Posterior cingulate gyrus (tissue), 11 donors: Measurements from ENCODE around the gene BCL11B.

Source experiments
- DNase-seq, 10 donors: peaks; one replicate each; pipeline versions ENCODE4 v3.0.0 to v3.0.0-alpha.2; 2020 to 2021; ENCODE audit warnings: mixed read lengths in 3 of 10
- intact Hi-C: fragments of 100-400 bp; cut with DNase I; formaldehyde crosslinking; loops from one replicate; pipeline ENCODE4 v1.15.1; 2023

BCL11B gene

GRCh38 chr14:99258341-99258861, 13.6 kb downstream of the BCL11B start:
- intact Hi-C loops = no loop called here
- DNase-seq = peak in 2 of 10 donors; percentile 73 to 75

DNA sequence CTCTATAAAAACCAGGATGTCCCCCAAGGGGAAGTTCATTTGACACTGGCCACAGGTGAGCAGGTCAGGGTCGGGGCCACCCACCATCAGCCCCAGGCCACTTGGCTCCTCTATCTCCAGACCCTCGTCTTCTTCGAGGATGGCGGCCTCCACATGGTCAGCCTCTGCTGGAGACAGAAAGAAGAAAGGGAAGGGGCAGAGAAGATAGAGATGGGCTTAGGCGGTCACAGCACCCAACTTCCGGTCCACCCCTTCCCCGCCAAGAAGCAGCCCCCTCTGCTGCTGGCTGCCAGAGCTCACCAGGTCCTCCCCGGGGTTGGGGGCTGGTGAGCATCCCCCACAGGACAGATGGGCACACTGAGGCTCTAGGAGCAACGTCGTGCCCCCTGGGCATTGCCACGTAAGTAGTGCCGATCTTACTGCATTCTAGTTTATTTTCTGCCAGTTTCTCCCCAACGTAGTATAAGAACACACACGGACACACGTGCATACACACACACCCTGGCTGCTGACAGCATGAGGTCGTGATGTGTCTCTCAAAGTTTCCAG, 14.2 kb downstream of the BCL11B start:
- DNase-seq = peak in 1 of 10 donors; percentile 67

DNA sequence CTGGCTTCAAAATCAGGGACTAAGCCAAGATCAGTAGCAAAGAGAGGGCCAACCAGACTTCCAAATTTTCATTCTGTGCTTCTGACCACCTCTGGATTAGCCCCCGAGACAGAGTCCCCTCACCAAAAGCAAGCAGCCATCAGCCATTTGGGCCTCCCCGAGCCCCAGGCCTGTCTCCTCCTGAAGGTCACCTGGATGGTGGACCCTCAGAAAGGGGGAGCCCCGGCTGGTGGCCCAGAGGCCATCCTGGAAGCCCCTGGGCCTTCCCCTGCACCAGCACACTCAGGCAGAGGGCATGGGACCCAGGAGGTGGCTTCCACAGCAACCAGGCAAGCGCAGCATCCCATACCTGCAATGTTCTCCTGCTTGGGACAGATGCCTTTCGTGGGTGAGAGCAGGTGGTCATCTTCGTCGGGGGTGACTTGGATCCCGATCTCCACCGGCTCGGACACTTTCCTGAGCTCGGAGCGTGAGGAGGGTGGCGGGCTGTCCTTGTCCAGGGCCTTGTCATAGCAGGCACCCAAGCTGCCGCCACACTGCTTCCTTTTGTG, 14.8 kb downstream of the BCL11B start:
- intact Hi-C loops = no loop called here
- DNase-seq = peak in 2 of 10 donors; percentile 69 to 76

More for the DNA sequence above, 14.2 kb downstream of the BCL11B start:
- intact Hi-C loops = no loop called here

- intact Hi-C loops = no loop called here
- DNase-seq = peak in 2 of 10 donors; percentile 18 to 36
Measured at GRCh38 chr14:99256483-99256874, 15.5 kb downstream of the BCL11B start.

DNA sequence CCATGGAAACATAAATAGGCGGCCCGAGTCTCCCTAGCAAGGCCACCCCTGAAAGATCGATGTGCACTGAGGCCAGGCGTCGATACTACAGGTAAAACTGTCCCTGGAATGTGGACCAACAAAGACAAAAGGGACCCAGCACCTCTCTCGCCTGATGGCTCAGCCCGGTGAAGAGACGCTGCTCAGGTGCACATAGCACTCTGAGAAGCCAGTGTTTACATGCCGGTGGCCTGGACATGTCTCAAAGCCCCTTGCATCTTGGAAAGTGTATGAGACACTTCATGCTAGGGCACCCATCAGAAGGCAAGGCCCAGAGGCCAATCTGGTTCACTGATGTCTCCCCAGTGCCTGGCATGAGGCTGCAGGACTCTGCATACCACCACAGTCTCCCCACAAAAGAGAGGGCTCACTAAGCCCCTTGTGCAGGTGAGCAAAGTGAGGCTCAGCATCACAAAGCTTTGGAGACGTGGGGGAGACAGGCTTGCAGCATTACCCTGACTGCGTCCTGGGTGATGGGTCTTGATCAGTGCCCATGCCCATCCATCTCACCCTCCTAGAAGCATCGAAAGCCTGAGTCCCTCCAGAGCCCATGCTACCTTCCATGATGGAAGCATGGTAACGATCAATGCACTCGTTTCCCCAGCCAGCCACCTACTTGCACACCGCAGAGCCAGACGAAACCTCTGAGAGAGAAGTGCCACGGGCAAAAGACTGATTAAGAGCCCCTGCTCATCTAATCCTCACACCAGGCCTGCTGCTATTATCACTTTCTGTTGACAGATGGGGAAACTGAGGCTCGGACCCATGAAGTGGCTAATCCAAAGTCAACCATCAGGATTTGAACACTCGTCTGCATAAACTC, 16.1 kb downstream of the BCL11B start:
- intact Hi-C loops = no loop called here
- peak in 2 of 10 donors; percentile 38 to 67 for DNase-seq

- DNase-seq = peak in 2 of 10 donors; percentile 59 to 78
- intact Hi-C loops = no loop called here
Measured at GRCh38 chr14:99254328-99255009, 17.5 kb downstream of the BCL11B start.

GRCh38 chr14:99253890-99254289, 18.1 kb downstream of the BCL11B start:
- DNase-seq = peak in 2 of 10 donors; percentile 44 to 61
- intact Hi-C loops = no loop called here

- peak in 2 of 10 donors; percentile 59 to 70 for DNase-seq
Measured at GRCh38 chr14:99252940-99253868, 18.8 kb downstream of the BCL11B start.

DNA sequence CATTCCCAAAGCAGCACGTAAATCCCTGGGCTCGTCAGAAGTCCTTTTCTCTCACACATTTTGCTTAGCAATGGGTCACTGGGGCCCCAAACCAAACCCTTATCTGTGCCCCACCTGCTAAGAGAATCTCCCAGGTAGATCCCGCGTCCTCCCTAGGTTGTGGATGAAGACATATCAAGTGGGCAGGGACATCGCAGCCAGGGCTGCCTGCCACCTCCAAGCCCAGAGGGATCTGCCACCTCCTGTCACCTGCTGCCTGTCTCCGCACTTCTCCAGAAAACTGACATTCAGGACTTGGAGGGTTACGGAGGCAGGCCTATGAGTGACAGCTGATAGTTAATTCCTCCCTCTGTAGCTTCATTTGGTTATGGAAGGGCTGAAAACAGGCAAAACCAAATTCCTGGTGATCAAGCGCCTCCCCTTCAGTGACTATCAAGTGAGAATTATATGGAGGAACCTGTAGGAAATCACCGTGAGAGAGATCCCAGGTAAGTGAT, 19.5 kb downstream of the BCL11B start:
- DNase-seq = peak in 2 of 10 donors; percentile 42 to 69
- intact Hi-C loops = no loop called here

More at GRCh38 chr14:99252940-99253868, 18.8 kb downstream of the BCL11B start:
- intact Hi-C loops = no loop called here

DNA sequence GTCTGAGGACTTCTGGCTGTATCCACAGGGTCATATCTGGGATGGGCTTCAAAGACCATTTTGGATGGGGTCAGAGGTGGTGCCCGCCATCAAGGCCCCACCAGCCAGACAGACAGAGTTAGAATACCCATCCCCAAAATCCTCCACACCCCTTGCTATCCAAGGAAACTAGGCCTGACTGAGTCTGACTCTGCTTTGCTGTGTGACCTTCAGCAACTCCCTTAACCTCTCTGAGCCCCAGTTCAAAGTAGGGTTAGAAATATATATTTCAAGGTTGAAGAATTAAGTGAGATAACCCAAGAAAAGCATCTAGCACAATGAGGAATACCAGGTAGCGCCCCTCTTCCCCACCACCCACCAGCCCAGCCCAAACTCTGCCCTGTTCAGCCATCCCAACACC, 20.3 kb downstream of the BCL11B start:
- intact Hi-C loops = no loop called here
- DNase-seq = peak in 2 of 10 donors; percentile 5 to 11

GRCh38 chr14:99250636-99251208, 21.3 kb downstream of the BCL11B start:
- DNase-seq = peak in 2 of 10 donors; percentile 42 to 62
- intact Hi-C loops = no loop called here

DNA sequence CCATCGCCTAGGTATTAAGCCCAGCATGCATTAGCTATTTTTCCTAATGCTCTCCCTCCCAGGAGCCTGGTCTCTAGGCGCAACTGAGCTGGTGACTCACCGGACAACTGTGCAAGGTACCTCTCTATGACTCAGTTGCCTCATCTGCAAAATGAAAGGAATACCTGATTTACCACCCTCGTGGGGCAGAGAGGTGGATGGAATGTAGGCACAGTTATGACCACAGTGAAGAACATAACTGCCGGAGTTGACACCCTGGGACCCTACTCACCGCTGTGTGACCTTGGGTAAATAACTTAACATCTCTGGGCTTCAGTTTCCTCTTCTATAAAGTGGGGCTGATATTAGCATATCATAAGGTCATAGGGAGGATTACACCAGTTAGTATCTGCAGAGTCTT, 22.6 kb downstream of the BCL11B start:
- peak in 2 of 10 donors; percentile 4 to 22 for DNase-seq
- intact Hi-C loops = no loop called here

GRCh38 chr14:99248761-99249171, 23.2 kb downstream of the BCL11B start:
- intact Hi-C loops = no loop called here
- DNase-seq = peak in 2 of 10 donors; percentile 57 to 73

- intact Hi-C loops = no loop called here
Measured at GRCh38 chr14:99247772-99248171, 24.2 kb downstream of the BCL11B start.

GRCh38 chr14:99247101-99247729, 24.8 kb downstream of the BCL11B start:
- intact Hi-C loops = no loop called here
- peak in 1 of 10 donors; percentile 34 for DNase-seq

More at GRCh38 chr14:99247772-99248171, 24.2 kb downstream of the BCL11B start:
- DNase-seq = peak in 2 of 10 donors; percentile 46 to 56

GRCh38 chr14:99246536-99247097, 25.4 kb downstream of the BCL11B start:
- intact Hi-C loops = no loop called here
- DNase-seq = peak in 2 of 10 donors; percentile 73 to 82

- intact Hi-C loops = no loop called here
- peak in 2 of 10 donors; percentile 82 to 83 for DNase-seq
Measured at GRCh38 chr14:99245564-99246511, 26.2 kb downstream of the BCL11B start.
